ENCODE measurements around the gene SYPL1. TPM values are rescaled to one million over a fixed set of nuclear protein-coding genes. Genes with fewer than 3 reads are reported as not detected.

SYPL1 gene
- total and polyA plus RNA-seq, 9 of the 15 experiments (the other 6 are each of a cell fraction or from before 2014, with no cell fraction given) = 23.8 to 214 (median 70.2) TPM

- in situ Hi-C loops (cut with MboI) = no loop called here
- H2AFZ ChIP-seq (ENCODE audit: low read depth, low read length) = peak overlapping the region; percentile 64
These were observed 7.6 kb upstream of the SYPL1 start for GRCh38 chr7:106119719-106120118.

More at GRCh38 chr7:106119719-106120118, 7.6 kb upstream of the SYPL1 start:
- Histone ChIP-seq H3K9me3 (replicated peaks; ENCODE audit: control insufficient read depth, insufficient read depth, low read depth, low read length) (no peaks in the 10 kb centered on the region), H3K9me1 (ENCODE audit: control insufficient read depth, insufficient read depth, low read length) (no peaks in the 10 kb centered on the region), H3K36me3 (ENCODE audit: control insufficient read depth, insufficient read depth, low read length) (no peaks in the 10 kb centered on the region), H3K27ac (ENCODE audit: extremely low read depth, low read depth, low read length) (no peak overlapping the region), H3K27me3 (ENCODE audit: control insufficient read depth in 2 of 2, insufficient read depth in 2 of 2, low read length in 2 of 2) (peaks cover 0 to 3% of the 10 kb centered on the region in 2 experiments; a peak in 1 of 5 replicates), H3K4me2 (ENCODE audit: insufficient read depth, low read length) (no peak overlapping the region), H3K79me2 (ENCODE audit: control insufficient read depth, insufficient read depth, low read length) (no peaks in the 10 kb centered on the region), H3K4me1 (replicated peaks in 1 of 2; ENCODE audit: control insufficient read depth in 2 of 2, insufficient read depth in 2 of 2, low read length in 2 of 2) (peaks cover 0 to 3% of the 10 kb centered on the region in 2 experiments; a peak in 3 of 5 replicates), H3K4me3 (no peak overlapping the region), H4K20me1 (replicated peaks; ENCODE audit: control insufficient read depth, insufficient read depth, low read length) (no peaks in the 10 kb centered on the region), H3K9ac (ENCODE audit: insufficient read depth in 1 of 2, low read depth in 2 of 2, low read length in 2 of 2) (peak overlapping the region in 1 of 2 experiments; percentile 56; a peak in 1 of 4 replicates)
- ATAC-seq (peak; percentile 46), FAIRE-seq (no peak), DNase-seq (ENCODE audit: extremely low read depth in 1 of 4, low spot score in 3 of 4) (no peak)
- ChIA-PET CTCF (ENCODE audit: low intra/inter-chr PET ratio) (no interaction called here), POLR2A (no interaction called here)
- BruUV-seq (replicated peaks) = no TSS peak
- no peak for TF ChIP-seq ZNF232 (CRISPR knock-in tag; IDR thresholded peaks at IDR 0.05)
- no peak for TF ChIP-seq GATAD2A (IDR thresholded peaks at IDR 0.05)
- TF ChIP-seq RBM25 (IDR thresholded peaks at IDR 0.05; ENCODE audit: low read depth, low read length, severe bottlenecking) = no peak
- TF ChIP-seq BHLHE40 (IDR thresholded peaks at IDR 0.05; ENCODE audit: low read length) = no peak
- no peak for TF ChIP-seq ZNF785 (CRISPR knock-in tag; IDR thresholded peaks at IDR 0.05)
- TF ChIP-seq MYBL2 (IDR thresholded peaks at IDR 0.05; ENCODE audit: low read depth) = no peak
- no peak for TF ChIP-seq MYBL2 (CRISPR knock-in tag; IDR thresholded peaks at IDR 0.05; ENCODE audit: borderline replicate concordance)
- no peak for TF ChIP-seq HINFP (tag; conservative IDR thresholded peaks at IDR 0.05; ENCODE audit: low read depth)
- TF ChIP-seq ZBTB8A (IDR thresholded peaks at IDR 0.05; ENCODE audit: partially characterized antibody) = no peak
- intact Hi-C loops (cut with micrococcal nuclease) = loop anchor here (10.0 kb wide), 1 partner anchor 865 kb away; no protein-coding TSS in a partner anchor
- 37% methylated on average over 3 of the region's 3 CpGs for WGBS (ENCODE audit: insufficient coverage, low coverage, missing lambda C conversion rate)

All from K562 (cell line).